OCI-LY7 (cell line): ENCODE measurements around the gene LAMA3. TPM values are rescaled to one million over a fixed set of nuclear protein-coding genes. Genes with fewer than 3 reads are reported as not detected.
"Not testable (repeated sequence)": the region's sequence is repeated elsewhere in the genome, so short reads cannot be mapped to it uniquely, and the experiment has no call there.

ENCODE experiments used
- BruUV-seq: library from RNA; stranded (reverse); fragments of 400-500 nt; replicated peaks from 2 replicates; lab custom pipeline; 2021; lab: Mats Ljungman, UMichigan
- CTCF ChIA-PET: fragments of 300-600 bp; sonication (Branson Sonifier 250); formaldehyde crosslinking; loops from one replicate; lab custom pipeline; 2022; ENCODE audit warnings: antibody characterized with exemption; ENCODE audit not compliant: unreplicated experiment; lab: Charles Lee
- POLR2A ChIA-PET: fragments of 300-600 bp; sonication (Branson Sonifier 250); formaldehyde crosslinking; loops from one replicate; lab custom pipeline; 2022; ENCODE audit warnings: antibody characterized with exemption; lab: Charles Lee
- DNase-seq: peaks from one replicate; pipeline ENCODE4 v3.0.0-alpha.2; 2015; ENCODE audit warnings: low spot score
- H2AFZ ChIP-seq: fragments of 200-600 bp; sonication (generic), shearing (Covaris generic); 2 replicates; pipeline ENCODE4 v1.6.1; 2014; ENCODE audit warnings: mild to moderate bottlenecking, antibody characterized with exemption, low read length, moderate library complexity
- H3K27ac ChIP-seq: fragments of 200-600 bp; sonication (generic); 2 replicates; pipeline ENCODE4 v1.5.1; 2014; ENCODE audit warnings: mixed run types, low read depth, mild to moderate bottlenecking, moderate library complexity, low read length, inconsistent platforms; ENCODE audit not compliant: poor library complexity, severe bottlenecking
- H3K36me3 ChIP-seq: fragments of 200-600 bp; sonication (generic); 2 replicates; pipeline ENCODE4 v1.6.1; 2014; ENCODE audit warnings: mild to moderate bottlenecking, antibody characterized with exemption, low read length, moderate library complexity, mixed read lengths; ENCODE audit not compliant: insufficient read depth
- H3K4me1 ChIP-seq: fragments of 200-600 bp; sonication (generic); 2 replicates; pipeline ENCODE4 v1.5.1; 2014; ENCODE audit warnings: mild to moderate bottlenecking, low read length; ENCODE audit not compliant: insufficient read depth, poor library complexity, severe bottlenecking
- H3K4me2 ChIP-seq: fragments of 200-600 bp; sonication (generic); 2 replicates; pipeline ENCODE4 v1.6.1; 2014; ENCODE audit warnings: mild to moderate bottlenecking, low read length
- H3K4me3 ChIP-seq: fragments of 200-600 bp; sonication (generic); 2 replicates; pipeline ENCODE4 v1.5.1; 2014; ENCODE audit warnings: mild to moderate bottlenecking, low read depth, low read length; ENCODE audit not compliant: poor library complexity, severe bottlenecking
- H3K79me2 ChIP-seq: fragments of 200-600 bp; sonication (generic); 2 replicates; pipeline ENCODE4 v1.6.1; 2016; ENCODE audit warnings: low read depth, mild to moderate bottlenecking, low read length, moderate library complexity, mixed read lengths; ENCODE audit not compliant: insufficient read depth
- H3K9me2 ChIP-seq: fragments of 200-600 bp; sonication (generic); 2 replicates; pipeline ENCODE4 v1.6.1; 2016; ENCODE audit warnings: mild to moderate bottlenecking, low read length, mixed read lengths; ENCODE audit not compliant: insufficient read depth
- H3K9me3 ChIP-seq: fragments of 200-600 bp; sonication (generic); 2 replicates; pipeline ENCODE4 v1.6.1; 2014; ENCODE audit warnings: mild to moderate bottlenecking, mixed run types, low read length, mixed read lengths
- H4K20me1 ChIP-seq: fragments of 200-600 bp; sonication (generic); 2 replicates; pipeline ENCODE4 v1.6.1; 2014; ENCODE audit warnings: mild to moderate bottlenecking, antibody characterized with exemption, low read length, moderate library complexity, mixed read lengths; ENCODE audit not compliant: insufficient read depth
- EZH2phosphoT487 ChIP-seq: fragments of 200-600 bp; sonication (generic); IDR thresholded peaks from 2 replicates; pipeline ENCODE4 v1.6.1; 2018; ENCODE audit warnings: low read depth, borderline replicate concordance, mild to moderate bottlenecking, mixed run types, antibody characterized with exemption, low read length, moderate library complexity, mixed read lengths
- intact Hi-C: fragments of 100-400 bp; cut with micrococcal nuclease; formaldehyde crosslinking; loops from one replicate; pipeline ENCODE4 v1.10.0; 2022; ENCODE audit not compliant: unreplicated experiment
- total RNA-seq, 2 experiments: library from RNA; depleted of rRNA in 1 of 2; stranded (reverse); fragments of >200 nt in 1 of 2; shearing (Covaris generic) in 1 of 2; gene quantifications; 2 replicates each; pipeline ENCODE4 v1.2.3, GENCODE V29; 2014 to 2022
- TF ChIP-seq, protein P1 (sequence below): fragments of 200-600 bp; sonication (generic); conservative IDR thresholded peaks from 2 replicates; pipeline ENCODE4 v1.5.1; 2014; ENCODE audit warnings: mild to moderate bottlenecking, antibody characterized with exemption, low read length, moderate library complexity, mixed read lengths

LAMA3 gene
- total RNA-seq, 2 experiments from 2014 or later, result 0.16 to 1.6 TPM

- intact Hi-C loops, result no loop called here
- H3K4me3 ChIP-seq, result no peak overlapping the region
- H2AFZ ChIP-seq, result no peak overlapping the region
- TF ChIP-seq, protein P1, sequence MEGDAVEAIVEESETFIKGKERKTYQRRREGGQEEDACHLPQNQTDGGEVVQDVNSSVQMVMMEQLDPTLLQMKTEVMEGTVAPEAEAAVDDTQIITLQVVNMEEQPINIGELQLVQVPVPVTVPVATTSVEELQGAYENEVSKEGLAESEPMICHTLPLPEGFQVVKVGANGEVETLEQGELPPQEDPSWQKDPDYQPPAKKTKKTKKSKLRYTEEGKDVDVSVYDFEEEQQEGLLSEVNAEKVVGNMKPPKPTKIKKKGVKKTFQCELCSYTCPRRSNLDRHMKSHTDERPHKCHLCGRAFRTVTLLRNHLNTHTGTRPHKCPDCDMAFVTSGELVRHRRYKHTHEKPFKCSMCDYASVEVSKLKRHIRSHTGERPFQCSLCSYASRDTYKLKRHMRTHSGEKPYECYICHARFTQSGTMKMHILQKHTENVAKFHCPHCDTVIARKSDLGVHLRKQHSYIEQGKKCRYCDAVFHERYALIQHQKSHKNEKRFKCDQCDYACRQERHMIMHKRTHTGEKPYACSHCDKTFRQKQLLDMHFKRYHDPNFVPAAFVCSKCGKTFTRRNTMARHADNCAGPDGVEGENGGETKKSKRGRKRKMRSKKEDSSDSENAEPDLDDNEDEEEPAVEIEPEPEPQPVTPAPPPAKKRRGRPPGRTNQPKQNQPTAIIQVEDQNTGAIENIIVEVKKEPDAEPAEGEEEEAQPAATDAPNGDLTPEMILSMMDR, result no peak
- TF ChIP-seq EZH2phosphoT487, result no peak
- CTCF ChIA-PET, result no interaction called here
- POLR2A ChIA-PET, result no interaction called here
- H3K79me2 ChIP-seq, result no peaks in the 10 kb centered on the region
- H3K4me1 ChIP-seq, result no peaks in the 10 kb centered on the region
- no TSS peak for BruUV-seq
- no peaks in the 10 kb centered on the region for H4K20me1 ChIP-seq
- H3K27ac ChIP-seq, result no peak overlapping the region
- H3K36me3 ChIP-seq, result no peaks in the 10 kb centered on the region
- no peaks in the 10 kb centered on the region for H3K9me2 ChIP-seq
- H3K4me2 ChIP-seq, result no peak overlapping the region
- H3K9me3 ChIP-seq, result no peaks in the 10 kb centered on the region
- no peak for DNase-seq
Observed at GRCh38 chr18:23712445-23712844, 23.2 kb downstream of the LAMA3 start.

DNA sequence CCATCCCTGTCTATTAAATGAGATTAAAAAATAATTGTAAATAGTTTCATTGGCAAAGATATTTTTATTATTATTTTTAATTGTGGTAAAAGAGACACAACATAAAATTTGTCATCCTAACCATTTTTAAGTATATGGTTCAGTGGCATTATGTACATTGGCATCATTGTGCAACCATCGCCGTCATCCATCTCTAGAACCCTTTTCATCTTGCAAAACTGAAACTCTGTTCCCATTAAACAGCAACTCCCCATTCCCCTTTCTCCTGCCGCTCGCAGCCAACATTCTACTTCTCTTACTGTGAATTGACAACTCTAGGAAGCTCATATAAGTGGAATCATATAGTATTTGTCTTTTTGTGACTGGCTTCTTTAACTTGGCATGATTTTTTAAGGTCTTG lies 25.3 kb downstream of the LAMA3 start:
- intact Hi-C loops, result no loop called here
- Histone ChIP-seq H3K36me3 (no peaks in the 10 kb centered on the region), H3K4me3 (no peak overlapping the region), H3K4me1 (no peaks in the 10 kb centered on the region), H3K9me2 (no peaks in the 10 kb centered on the region), H3K4me2 (no peak overlapping the region), H3K9me3 (no peaks in the 10 kb centered on the region), H3K27ac (no peak overlapping the region), H4K20me1 (no peaks in the 10 kb centered on the region), H3K79me2 (no peaks in the 10 kb centered on the region), H2AFZ (no peak overlapping the region)
- DNase-seq, result no peak
- TF ChIP-seq, protein P1, result no peak
- POLR2A ChIA-PET, result interaction anchor here (0.6 kb wide), 1 partner anchor 31 kb away, joined by 3 read pairs; no protein-coding TSS in a partner anchor
- no TSS peak for BruUV-seq
- CTCF ChIA-PET, result no interaction called here

DNA sequence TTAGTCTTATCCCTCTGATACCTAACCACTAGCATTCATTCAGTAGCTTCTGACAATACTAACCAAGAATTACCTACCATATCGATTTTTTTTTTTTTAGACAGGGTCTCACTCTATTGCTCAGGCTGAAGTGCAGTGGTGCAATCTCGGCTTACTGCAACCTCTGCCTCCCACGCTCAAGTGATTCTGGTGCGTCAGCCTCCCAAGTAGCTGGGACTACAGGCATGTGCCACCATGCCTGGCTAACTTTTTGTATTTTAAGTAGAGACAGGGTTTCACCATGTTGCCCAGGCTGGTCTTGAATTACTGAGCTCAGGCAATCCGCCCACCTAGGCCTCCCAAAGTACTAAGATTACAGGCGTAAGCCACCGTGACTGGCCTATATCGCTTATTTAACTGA lies 26.8 kb downstream of the LAMA3 start:
- DNase-seq, H3K4me2 ChIP-seq, H3K36me3 ChIP-seq, H3K9me2 ChIP-seq, H3K9me3 ChIP-seq, intact Hi-C loops, H3K4me1 ChIP-seq, H2AFZ ChIP-seq, CTCF ChIA-PET, BruUV-seq, H3K27ac ChIP-seq, H3K79me2 ChIP-seq, H3K4me3 ChIP-seq, H4K20me1 ChIP-seq: not testable (repeated sequence)
- POLR2A ChIA-PET, result interaction anchor here (0.7 kb wide), 1 partner anchor 278 kb away, joined by 4 read pairs; no protein-coding TSS in a partner anchor
